Uterus (tissue), 4 donors: Measurements from ENCODE around the gene MCTP1. TPM values are rescaled to one million over a fixed set of nuclear protein-coding genes. Genes with fewer than 3 reads are reported as not detected.

Experiments
- DNase-seq, 2 donors: peaks; one replicate each; pipeline ENCODE4 v3.0.0-alpha.2; 2019 to 2020
- H3K27ac ChIP-seq, 2 donors: fragments of 200-600 bp; sonication (generic); 1 replicate in 1 of 2; 2 replicates in 1 of 2; pipeline ENCODE4 v1.5.1; 2016 to 2018
- H3K27me3 ChIP-seq, 2 donors: fragments of 200-600 bp; sonication (generic); one replicate each; pipeline ENCODE4 v1.5.1; 2018 to 2019; ENCODE audit warnings: control low read depth in 1 of 2
- H3K36me3 ChIP-seq, 2 donors: fragments of 200-600 bp; sonication (generic); one replicate each; pipeline ENCODE4 v1.5.1; 2019; ENCODE audit warnings: control low read depth in 1 of 2
- H3K4me1 ChIP-seq, 2 donors: fragments of 200-600 bp; sonication (generic); one replicate each; pipeline ENCODE4 v1.5.1; 2018 to 2019; ENCODE audit warnings: control low read depth in 1 of 2
- H3K4me3 ChIP-seq, 2 donors: fragments of 200-600 bp; sonication (generic); 1 replicate in 1 of 2; 2 replicates in 1 of 2; pipeline ENCODE4 v1.5.1; 2018 to 2019; ENCODE audit warnings: mild to moderate bottlenecking in 1 of 2
- H3K9me3 ChIP-seq, 2 donors: fragments of 200-600 bp; sonication (generic); one replicate each; pipeline ENCODE4 v1.5.1; 2019; ENCODE audit warnings: control low read depth in 1 of 2
- POLR2A ChIP-seq, 2 donors: fragments of 450-650 bp; IDR thresholded peaks; one replicate each; pipeline ENCODE4 v1.6.1; 2016; ENCODE audit warnings: antibody characterized with exemption in 2 of 2, mild to moderate bottlenecking in 1 of 2, moderate library complexity in 1 of 2
- intact Hi-C: fragments of 100-400 bp; cut with DNase I; formaldehyde crosslinking; loops from one replicate; pipeline ENCODE4 v1.15.1; 2023; ENCODE audit warnings: low total_unique reads
- total RNA-seq, 4 donors: library from RNA; depleted of rRNA in 3 of 4; stranded (reverse); fragments of >200 nt in 3 of 4; gene quantifications; one replicate each; pipeline versions ENCODE4 v1.1.0 to v1.2.4, GENCODE V29; 2014 to 2023
- TF ChIP-seq, protein P1 (sequence below), 4 experiments: fragments of 200-600 bp in 2 of 4; fragments of 450-650 bp in 2 of 4; sonication (generic) in 2 of 4; IDR thresholded peaks; one replicate each; pipeline ENCODE4 v1.5.1; 2016 to 2019; ENCODE audit warnings: antibody characterized with exemption in 4 of 4, mild to moderate bottlenecking in 2 of 4, moderate library complexity in 1 of 4
- donor health status: DM: yes; HTN: yes; CAD: no.

The MCTP1 gene
- total RNA-seq, 4 donors from 2014 or later, result 25.3 to 114 (median 27.6) TPM

DNA sequence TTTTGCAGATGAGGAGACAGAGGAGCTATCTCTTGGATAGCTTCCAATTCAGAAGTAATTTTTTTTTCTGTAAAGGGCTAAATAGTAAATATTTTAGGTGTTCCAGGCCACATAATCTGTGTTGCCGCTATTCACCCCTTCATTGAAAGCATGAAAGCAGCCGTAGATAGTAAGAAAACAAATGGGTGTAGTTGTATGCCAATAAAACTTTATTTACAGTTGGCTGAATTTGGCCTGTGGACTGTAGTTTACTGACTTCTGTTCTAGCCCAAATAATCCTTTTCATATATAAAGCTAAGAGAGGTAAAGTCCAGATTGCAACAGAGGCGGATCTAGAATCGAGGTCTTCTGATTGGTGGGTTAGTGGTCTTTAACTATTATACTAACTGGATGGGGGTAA lies 537.5 kb downstream of the MCTP1 start:
- no peaks in the 10 kb centered on the region for H3K36me3 ChIP-seq
- no peak for DNase-seq
- H3K9me3 ChIP-seq, result no peaks in the 10 kb centered on the region
- no peaks in the 10 kb centered on the region for H3K27me3 ChIP-seq
- no peak for TF ChIP-seq POLR2A (IDR thresholded peaks at IDR 0.05)
- TF ChIP-seq, protein P1, sequence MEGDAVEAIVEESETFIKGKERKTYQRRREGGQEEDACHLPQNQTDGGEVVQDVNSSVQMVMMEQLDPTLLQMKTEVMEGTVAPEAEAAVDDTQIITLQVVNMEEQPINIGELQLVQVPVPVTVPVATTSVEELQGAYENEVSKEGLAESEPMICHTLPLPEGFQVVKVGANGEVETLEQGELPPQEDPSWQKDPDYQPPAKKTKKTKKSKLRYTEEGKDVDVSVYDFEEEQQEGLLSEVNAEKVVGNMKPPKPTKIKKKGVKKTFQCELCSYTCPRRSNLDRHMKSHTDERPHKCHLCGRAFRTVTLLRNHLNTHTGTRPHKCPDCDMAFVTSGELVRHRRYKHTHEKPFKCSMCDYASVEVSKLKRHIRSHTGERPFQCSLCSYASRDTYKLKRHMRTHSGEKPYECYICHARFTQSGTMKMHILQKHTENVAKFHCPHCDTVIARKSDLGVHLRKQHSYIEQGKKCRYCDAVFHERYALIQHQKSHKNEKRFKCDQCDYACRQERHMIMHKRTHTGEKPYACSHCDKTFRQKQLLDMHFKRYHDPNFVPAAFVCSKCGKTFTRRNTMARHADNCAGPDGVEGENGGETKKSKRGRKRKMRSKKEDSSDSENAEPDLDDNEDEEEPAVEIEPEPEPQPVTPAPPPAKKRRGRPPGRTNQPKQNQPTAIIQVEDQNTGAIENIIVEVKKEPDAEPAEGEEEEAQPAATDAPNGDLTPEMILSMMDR (IDR thresholded peaks at IDR 0.05), result no peak
- intact Hi-C loops, result no loop called here
- no peaks in the 10 kb centered on the region for H3K4me1 ChIP-seq
- H3K27ac ChIP-seq, result no peak overlapping the region
- no peak overlapping the region for H3K4me3 ChIP-seq

DNA sequence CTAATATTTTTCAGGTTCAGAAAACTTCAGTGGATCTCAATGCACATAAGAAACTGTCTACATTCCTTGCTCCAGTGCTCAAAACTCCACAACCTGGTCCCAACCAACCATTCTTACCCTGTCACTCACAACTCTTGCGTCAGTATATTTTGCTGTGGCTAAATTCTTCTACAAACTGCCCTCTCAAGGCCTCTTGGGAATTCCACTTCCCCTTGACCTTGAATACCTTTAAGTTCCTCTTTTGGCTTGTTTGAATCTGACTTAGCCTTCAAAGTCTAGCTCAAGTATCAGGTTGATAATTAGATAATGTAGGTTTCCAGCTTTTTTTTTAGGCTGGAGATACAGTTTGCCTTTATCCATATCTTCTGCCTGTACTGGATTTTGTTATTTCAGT lies 538.2 kb downstream of the MCTP1 start:
- DNase-seq, result no peak
- Histone ChIP-seq H3K4me3 (no peak overlapping the region), H3K36me3 (no peaks in the 10 kb centered on the region), H3K4me1 (no peaks in the 10 kb centered on the region), H3K27me3 (no peaks in the 10 kb centered on the region), H3K9me3 (no peaks in the 10 kb centered on the region), H3K27ac (no peak overlapping the region)
- TF ChIP-seq, protein P1 (IDR thresholded peaks at IDR 0.05), result no peak
- TF ChIP-seq POLR2A (IDR thresholded peaks at IDR 0.05), result no peak
- intact Hi-C loops, result no loop called here

DNA sequence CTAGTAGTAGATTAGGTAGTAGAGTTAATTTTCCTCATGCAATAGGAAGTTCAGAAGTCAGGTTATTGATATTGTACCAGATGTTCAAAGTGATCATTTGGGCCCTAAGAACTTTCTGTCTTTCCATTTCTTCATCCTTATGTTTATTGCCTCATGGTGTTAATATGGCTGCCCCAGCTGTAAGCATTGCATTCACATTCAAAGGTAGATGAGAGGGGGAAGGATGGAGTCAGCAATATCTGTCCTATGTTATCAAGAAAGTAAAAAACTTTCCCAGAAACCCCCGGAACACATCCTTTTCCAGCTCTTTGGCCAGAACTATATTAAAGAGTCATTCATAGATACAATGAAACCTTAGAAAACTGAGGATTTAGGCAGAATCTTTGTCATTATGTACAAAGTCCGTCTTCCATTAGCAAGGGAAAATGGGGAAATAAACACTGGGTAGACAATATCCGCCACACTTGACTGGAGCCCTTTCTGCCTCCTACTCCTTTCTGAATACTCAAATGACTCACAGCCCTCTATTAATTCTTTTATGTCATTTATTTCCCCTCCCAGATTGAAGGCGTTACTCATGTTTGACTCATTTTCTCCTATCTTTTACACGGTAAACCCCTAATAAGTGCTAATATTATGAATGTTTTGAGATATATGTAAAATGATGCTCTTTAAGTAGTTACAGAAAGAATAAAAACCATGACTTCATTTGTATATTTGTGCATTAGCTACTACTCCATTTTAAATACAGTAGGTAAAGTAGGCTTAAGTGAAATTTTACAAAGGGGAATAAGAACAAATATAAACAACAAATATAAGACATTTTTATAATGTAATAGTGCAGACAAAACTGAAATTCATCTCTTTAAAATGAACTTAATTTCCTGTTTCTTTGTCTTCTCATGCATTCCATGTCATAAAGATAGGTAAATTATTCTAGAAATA lies 538.8 kb downstream of the MCTP1 start:
- no peaks in the 10 kb centered on the region for H3K36me3 ChIP-seq
- TF ChIP-seq, protein P1 (IDR thresholded peaks at IDR 0.05), result no peak
- no peak for TF ChIP-seq POLR2A (IDR thresholded peaks at IDR 0.05)
- DNase-seq, result no peak
- intact Hi-C loops, result no loop called here
- H3K9me3 ChIP-seq, result no peaks in the 10 kb centered on the region
- no peak overlapping the region for H3K27ac ChIP-seq
- H3K4me1 ChIP-seq, result no peaks in the 10 kb centered on the region
- H3K4me3 ChIP-seq, result no peak overlapping the region
- no peaks in the 10 kb centered on the region for H3K27me3 ChIP-seq

DNA sequence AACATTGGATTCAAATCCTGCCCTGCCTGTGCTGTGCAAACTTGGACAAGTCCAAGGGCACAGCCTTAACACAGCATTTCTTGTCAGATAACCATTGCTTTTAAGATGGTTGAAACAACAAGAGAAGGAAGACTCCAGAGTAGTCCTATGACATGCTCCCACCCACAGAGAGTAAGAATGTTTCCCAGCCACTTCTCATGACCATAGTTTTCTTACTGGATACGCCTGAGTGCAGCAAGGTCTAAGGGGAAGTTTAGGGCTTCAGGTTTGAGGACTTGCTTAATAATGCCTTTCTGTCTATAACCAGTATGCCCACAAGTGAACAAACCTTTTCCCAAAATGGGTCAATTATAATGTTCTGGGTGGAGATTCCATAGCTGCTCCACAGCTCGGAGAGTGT lies 540.0 kb downstream of the MCTP1 start:
- Histone ChIP-seq H3K4me1 (no peaks in the 10 kb centered on the region), H3K36me3 (no peaks in the 10 kb centered on the region), H3K4me3 (no peak overlapping the region), H3K27me3 (no peaks in the 10 kb centered on the region), H3K9me3 (no peaks in the 10 kb centered on the region), H3K27ac (no peak overlapping the region)
- no peak for TF ChIP-seq POLR2A (IDR thresholded peaks at IDR 0.05)
- TF ChIP-seq, protein P1 (IDR thresholded peaks at IDR 0.05), result no peak
- no peak for DNase-seq
- intact Hi-C loops, result no loop called here

DNA sequence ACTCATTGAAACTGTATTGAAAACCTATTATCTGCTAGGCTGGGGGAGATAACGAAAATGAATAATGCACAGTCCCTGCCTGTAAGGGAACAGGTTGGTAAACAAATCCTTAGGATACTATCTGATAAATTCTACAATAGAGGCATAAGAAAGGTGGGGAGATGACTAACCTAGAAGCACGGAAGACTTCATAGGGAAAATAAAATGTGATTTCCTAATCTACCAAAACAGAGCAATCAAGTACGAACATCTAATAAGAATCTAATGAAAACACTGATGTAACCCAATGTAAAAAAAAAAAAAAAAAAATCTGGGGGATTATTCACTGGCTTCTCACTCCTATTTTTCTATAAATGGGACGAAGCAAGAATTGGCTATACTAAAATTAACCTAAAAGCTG lies 542.0 kb downstream of the MCTP1 start:
- no peak for DNase-seq
- Histone ChIP-seq H3K9me3 (no peaks in the 10 kb centered on the region), H3K4me1 (no peaks in the 10 kb centered on the region), H3K27ac (no peak overlapping the region), H3K4me3 (no peak overlapping the region), H3K27me3 (no peaks in the 10 kb centered on the region), H3K36me3 (no peaks in the 10 kb centered on the region)
- intact Hi-C loops, result no loop called here
- no peak for TF ChIP-seq POLR2A (IDR thresholded peaks at IDR 0.05)
- TF ChIP-seq, protein P1 (IDR thresholded peaks at IDR 0.05), result no peak
